GM19397 (cell line): ENCODE measurements around the gene FBLN2.

Experiments
- ATAC-seq: cut with Tn5 transposase; IDR thresholded peaks from one replicate; pipeline ENCODE4 v1.9.1; 2021; ENCODE audit warnings: mild to moderate bottlenecking, moderate library complexity; ENCODE audit not compliant: unreplicated experiment

Gene FBLN2

DNA sequence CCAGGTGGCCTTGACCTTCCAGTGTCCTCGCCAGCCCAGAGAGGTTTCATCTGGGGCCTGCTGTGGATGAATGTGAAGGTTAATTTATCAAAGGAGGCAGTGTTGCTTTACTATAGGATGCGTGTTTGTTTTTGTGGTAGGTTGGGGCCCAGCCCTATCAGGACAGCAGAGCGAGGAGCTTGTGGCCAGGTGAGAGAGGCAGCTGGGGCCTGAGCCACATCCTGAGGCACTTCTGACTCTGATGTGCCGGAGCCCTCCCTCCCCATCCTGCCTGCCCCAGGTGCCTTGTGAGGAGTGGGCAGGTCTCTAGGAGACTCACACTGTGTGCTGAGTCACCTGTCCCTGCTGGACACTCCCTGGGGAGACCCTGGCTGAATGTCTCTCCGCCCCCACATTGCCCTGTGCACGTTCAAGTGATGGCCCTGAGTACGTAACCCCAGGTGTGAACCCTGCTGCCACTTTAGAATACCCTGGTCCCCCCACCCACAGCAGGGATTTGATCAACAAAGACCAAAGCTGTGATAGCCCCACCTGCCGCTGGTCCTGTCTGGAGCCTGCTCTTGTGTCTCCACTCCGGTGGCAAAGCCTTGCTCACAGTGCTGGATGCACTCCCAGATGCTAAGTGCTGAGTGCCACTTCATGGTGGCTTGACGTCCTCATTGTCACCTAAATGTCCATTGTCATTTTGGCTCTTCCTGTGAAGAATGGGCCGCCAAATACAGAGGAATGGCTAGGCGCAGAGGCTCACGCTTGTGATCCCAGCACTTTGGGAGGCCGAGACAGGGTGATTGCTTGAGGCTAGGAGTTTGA, 16.0 kb downstream of the FBLN2 start:
- no peak for ATAC-seq

DNA sequence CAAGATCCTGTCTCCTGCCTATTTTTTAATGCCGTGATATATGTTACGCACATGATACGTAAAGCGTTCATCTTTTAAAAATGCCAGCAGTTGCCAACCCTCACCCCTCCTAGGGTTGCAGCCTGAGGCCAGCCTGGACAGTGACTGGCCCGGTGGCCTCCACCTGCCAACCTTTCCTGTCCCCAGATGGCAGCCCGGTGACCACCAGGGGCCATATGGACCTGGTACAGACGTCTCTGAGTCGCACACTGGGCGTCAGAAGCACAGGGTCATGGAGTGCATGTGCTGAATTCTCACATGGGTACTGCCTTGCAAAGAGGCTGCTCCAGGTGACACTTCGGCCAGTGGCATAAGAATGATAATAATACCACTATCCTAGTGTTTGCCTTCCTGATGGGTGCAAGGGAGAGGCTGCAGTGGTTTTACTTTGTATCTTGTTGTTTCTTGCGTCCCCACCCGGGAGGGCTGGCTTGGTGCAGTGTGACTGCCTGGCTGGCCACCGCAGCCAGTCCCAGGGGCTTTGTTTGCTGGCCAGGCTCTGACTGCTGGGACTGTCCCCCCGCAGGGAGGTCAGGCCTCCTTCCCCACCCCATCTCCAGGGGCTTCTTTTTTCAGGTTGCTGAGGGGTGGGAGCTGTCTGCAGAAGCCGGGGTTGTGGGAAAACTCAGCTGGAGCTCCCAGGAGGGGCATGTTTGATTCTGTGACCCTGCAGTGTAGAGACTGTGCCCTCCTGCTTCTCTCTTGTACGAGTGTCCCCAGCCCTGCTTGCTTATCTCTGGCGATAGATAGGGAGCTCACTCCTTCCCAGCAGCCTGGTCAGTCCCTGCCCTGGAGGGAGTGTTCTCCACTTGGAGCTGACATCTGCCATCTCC, 16.9 kb downstream of the FBLN2 start:
- no peak for ATAC-seq

DNA sequence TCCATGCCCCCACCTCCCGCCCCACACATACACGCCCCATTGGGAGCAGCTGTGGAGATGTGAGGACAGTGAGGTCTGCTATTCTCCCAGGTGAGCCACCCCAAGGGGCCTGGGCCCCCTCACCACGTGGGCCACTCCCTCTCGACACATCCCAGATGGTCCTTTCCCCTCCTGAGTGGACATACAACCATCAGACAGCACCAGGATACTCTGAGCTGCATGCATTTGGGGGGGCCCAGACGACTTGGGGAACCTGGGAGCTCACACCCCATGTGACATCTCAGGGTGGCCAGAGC, 17.5 kb downstream of the FBLN2 start:
- ATAC-seq = no peak

DNA sequence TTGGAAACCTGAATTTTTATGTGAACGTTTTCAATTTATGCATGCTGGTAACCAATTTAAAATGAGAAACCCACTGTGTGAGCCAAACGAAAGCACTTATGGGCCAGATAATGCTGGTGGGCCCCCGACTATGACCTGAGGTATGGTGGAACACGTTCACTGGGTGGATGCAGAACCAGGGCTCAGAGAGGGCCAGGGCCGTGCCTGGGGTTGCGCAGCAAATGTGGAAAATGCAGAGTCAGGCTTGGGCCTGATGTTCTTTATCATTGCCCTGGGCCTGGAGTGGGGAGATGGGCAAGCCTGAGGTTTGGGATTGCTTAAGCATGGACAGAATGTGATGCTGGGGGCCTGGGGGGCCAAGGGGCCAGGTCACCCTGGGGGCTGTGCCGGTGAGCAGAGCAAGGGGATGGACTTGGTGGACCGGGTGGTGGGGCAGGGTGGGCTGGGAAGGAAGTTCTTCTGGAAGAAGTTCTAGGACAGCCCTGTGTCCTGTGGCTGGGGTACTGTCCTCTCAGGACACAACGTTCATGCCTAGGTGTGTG, 17.9 kb downstream of the FBLN2 start:
- no peak for ATAC-seq

DNA sequence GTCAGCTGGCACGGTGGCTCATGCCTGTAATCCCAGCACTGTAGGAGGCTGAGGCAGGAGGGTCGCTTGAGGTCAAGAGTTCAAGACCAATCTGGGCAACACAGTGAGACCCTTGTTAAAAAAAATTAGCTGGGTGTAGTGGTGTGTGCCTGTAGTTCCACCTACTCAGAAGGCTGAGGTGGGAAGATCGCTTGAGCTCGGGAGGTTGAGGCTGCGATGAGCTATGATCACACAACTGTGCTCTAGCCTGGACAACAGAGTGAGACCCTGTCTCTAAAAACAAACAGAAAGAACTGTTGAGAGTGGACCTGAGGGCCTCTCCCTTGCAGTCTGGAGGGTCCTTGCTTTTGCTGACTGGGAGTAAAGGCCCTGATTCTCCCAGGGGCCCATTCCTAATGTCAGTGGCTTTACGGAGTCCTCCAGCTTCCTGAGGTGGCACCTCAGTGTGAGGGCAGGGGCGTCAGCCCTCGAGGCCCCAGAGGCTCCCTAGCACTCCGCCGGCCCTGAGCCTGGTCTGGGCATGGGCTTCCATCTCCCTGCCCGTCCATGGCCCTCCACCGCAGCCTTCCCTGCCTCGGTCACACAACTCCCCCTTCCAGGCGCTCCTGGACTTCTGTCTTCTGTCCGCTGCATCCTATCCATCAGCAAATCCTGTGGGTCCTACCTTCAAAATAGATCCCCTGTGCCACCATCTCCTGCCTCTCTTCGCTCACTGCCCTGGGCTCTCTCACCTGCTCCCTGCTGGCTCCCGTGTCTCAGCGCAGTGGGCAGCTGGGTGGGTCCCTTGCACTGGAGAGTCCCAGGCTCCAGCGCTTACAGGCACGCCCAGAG, 19.0 kb downstream of the FBLN2 start:
- no peak for ATAC-seq

- ATAC-seq = no peak
These were observed 19.6 kb downstream of the FBLN2 start for GRCh38 chr3:13568515-13569028.

DNA sequence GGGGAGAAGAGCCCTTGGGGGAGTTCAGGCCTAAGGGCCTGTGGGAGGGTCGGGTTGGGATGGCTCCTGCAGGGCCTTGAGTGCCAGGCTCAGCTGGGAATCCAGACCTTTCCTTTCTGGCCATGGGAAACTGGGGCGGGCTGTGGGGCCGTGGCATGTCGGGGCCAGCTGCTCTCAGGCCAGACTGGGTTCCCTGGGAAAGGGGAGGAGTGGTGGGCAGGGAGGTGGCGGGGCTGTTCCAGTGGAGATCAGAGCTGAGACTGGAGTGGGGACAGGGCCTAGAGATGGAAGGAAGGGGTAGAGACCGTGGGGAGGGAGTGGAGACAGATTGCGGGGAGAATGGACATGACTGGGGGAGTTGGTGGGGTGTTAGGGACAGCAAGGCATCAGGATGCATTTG, 20.3 kb downstream of the FBLN2 start:
- ATAC-seq = no peak

DNA sequence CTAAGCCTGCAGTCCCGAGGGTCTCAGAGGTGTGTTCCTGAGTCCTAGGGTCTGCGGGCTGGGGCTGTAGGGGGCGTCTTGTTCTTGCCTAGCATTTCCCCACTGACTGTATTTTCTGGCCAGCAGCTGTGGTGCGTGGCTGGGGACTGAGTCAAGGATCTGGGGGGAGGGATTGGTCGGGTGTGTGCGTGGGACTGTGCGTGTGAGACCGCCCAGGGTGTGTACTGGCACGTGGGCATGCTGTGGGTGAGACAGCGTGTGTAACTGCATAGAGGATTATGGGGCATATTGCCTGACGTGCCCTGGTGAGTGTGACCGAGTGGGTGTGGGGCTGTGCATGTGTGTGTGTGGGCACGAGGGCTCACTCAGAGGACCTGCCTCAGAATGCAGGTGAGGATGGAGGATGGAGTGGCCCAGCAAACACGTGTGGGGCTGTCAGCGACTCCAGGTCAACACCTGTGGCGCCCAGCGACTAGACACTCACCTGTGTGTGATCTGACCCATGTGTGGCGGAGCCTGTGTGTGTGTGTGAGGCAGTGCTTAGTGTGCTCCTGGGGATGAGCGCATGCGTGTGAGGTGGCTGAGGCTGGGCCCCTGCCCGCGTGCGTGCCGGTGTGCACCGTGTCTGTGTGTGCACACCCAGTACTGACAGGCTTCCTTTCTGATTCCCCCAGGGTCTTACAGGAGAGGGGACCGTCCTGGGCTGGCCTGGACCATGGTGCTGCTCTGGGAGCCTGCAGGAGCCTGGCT, 20.9 kb downstream of the FBLN2 start:
- ATAC-seq = no peak

DNA sequence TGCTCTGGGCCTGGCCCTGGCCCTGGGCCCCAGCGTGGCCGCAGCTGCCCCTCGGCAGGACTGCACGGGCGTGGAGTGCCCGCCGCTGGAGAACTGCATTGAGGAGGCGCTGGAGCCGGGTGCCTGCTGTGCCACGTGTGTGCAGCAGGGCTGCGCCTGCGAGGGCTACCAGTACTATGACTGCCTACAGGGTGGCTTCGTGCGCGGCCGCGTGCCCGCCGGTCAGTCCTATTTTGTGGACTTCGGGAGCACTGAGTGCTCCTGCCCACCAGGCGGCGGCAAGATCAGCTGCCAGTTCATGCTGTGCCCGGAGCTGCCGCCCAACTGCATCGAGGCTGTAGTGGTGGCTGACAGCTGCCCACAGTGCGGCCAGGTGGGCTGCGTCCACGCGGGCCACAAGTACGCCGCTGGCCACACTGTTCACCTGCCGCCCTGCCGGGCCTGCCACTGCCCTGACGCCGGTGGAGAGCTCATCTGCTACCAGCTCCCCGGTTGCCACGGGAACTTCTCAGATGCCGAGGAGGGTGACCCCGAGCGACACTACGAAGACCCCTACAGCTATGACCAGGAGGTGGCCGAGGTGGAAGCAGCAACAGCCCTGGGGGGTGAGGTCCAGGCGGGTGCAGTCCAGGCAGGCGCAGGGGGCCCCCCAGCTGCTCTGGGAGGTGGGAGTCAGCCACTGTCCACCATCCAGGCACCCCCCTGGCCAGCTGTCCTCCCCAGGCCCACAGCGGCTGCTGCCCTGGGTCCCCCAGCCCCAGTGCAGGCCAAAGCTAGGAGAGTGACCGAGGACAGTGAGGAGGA, 21.7 kb downstream of the FBLN2 start:
- no peak for ATAC-seq

DNA sequence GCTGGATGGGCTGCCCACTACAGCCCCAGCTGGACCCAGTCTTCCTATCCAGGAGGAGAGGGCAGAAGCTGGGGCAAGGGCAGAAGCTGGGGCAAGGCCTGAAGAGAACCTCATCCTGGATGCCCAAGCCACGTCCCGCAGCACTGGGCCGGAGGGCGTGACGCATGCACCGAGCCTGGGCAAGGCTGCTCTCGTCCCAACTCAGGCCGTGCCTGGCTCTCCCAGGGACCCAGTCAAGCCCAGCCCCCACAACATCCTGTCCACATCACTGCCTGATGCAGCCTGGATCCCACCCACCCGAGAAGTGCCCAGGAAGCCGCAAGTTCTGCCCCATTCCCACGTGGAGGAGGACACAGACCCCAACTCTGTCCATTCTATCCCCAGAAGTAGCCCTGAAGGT, 22.3 kb downstream of the FBLN2 start:
- ATAC-seq = no peak

- ATAC-seq = no peak
These were observed 23.2 kb downstream of the FBLN2 start for GRCh38 chr3:13571831-13572750.

GRCh38 chr3:13572926-13573623, 24.1 kb downstream of the FBLN2 start:
- ATAC-seq = no peak

- no peak for ATAC-seq
These were observed 25.3 kb downstream of the FBLN2 start for GRCh38 chr3:13574083-13574797.

- ATAC-seq = no peak
These were observed 26.0 kb downstream of the FBLN2 start for GRCh38 chr3:13574798-13575451.

- ATAC-seq = no peak
These were observed 26.6 kb downstream of the FBLN2 start for GRCh38 chr3:13575459-13576061.
